CD4-positive, alpha-beta T cell treated with Interleukin-6 at 100 ng/mL for 8 hours (primary cell): ENCODE measurements around the gene ZCCHC2.

Experiments used
- DNase-seq: peaks from one replicate; pipeline ENCODE4 v3.0.0-alpha.2; 2020; ENCODE audit warnings: mixed read lengths, low spot score

The ZCCHC2 gene

DNA sequence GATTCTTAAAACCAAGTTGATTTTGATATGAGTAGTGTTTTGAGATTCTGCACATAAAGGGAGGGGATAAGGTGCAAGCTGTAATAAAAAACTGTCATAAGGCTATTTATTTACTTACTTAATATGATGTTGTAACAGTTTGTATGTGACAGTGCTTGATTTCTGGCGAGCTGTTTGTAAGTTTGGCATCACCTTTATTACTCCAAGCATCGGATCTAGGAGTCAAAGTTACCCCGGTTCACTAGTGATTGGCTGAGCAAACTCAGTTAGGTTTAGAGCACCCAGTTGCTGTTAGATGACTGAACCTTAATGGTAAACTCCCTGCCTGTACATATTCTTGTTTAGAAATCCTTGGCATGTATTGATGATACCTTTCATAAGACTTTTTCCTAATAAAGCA, 16.1 kb downstream of the ZCCHC2 start:
- no peak for DNase-seq

DNA sequence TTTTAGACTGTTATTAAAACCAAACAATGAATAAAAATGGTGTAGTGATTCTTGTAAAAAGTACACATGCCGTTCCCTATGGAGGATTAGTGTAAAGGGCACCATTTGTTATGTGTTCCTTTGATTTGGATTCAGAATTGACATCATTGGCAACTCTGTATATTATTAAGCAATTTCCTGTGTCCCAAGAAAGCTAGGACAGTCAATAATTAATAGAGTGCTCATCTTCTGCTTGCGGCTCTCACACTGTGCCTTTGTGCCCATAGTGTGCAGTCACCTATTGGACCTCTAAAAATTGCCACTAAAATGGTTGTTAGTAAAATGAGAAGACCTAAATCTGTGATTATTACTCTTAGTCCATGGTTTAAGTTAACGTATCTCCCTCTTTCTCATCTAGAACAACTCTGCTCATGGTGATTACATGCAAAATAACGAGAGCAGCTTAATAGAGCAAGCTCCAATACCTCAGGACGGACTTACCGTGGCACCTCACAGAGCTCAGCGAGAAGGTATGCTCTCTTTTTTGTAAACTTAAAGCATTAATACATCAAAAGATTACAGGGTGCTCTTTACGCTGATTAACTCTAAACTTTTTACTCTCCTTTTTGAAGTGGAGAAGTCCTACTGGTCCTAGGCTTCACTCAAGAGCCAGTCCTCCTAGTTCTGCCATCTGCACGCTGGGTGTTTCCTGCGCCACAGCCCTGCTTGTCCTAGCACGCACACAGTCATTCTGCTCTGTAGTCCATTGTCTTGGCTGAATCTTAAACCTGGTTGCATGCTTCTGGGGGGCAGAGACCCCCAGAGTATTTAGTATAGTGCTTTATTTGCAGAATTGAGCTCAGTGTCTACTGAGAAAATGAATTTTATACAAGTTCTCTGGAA, 16.7 kb downstream of the ZCCHC2 start:
- no peak for DNase-seq

DNA sequence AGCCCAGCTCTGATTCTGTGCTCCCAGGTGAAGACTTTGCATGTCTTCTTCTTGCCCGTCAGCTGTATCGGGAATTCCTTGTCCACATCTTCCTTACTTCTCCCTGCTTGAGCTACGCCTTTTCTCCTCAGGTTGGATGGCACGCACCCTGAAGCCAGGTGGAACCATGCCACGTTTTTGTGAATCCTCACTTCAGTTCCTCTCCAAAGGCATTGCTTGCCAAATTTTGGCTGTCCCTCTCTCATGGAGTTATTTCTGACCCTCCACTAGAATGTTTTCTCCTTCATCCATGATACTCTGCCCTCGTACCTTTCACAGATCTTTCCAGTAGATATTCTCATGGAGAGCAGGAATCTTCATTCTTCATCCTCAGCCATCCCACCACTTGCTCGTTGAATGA, 20.2 kb downstream of the ZCCHC2 start:
- no peak for DNase-seq

DNA sequence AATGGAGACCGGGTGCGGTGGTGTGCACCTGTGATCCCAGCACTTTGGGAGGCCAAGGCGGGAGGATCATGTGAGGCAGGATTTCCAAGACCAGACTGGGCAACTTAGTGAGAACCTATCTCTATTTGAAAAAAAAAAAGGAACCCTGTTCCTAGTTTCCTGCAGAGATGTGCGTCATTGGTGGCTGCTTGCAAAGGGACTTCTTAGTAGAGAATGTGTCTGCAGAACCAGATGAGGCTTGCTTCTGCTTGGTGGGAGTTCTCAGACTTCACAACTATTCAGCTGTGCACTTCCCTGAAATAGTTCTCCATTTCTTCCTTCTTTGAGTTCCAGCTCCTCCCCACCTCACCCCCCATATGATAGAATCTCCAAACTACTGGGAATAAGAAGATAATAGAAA, 22.3 kb downstream of the ZCCHC2 start:
- no peak for DNase-seq

DNA sequence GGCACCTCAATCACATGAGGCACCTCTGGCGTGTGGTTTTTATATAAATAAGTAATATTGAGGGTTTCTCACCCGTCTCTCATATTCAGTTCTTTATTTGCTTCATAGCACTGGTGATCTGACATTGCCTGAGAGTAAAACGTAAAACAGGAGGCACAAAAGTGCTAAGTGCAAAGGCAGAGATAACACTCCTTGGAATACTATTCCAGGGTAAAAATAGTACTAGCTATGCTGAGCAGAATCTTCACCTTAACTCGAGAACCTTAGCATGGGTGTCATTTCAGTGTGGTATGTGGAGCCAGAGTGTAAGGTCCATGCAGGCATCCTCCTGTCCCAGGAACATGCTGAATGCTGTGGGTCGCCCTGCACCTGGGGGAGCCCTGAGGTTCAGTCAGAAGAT, 26.9 kb downstream of the ZCCHC2 start:
- no peak for DNase-seq

DNA sequence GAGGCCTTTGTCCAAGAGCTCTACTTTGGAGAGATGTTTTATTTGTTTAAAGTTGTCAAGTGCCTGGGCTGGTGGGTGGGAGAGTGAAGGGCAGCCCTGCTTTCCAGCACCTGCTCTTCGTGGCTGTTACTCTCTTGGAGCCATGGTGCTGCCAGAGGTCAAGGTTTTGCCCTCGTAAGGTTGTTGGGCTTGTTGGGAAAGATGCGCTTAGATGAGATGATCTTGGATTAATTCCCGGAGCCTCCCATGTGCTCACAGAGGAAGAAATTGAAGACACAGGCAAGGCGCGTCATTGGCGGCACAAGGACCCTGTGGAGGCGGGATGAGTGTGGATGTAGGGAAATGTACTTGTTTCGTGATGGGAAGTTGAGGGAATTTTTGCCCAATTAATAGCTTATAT, 27.9 kb downstream of the ZCCHC2 start:
- DNase-seq = no peak

DNA sequence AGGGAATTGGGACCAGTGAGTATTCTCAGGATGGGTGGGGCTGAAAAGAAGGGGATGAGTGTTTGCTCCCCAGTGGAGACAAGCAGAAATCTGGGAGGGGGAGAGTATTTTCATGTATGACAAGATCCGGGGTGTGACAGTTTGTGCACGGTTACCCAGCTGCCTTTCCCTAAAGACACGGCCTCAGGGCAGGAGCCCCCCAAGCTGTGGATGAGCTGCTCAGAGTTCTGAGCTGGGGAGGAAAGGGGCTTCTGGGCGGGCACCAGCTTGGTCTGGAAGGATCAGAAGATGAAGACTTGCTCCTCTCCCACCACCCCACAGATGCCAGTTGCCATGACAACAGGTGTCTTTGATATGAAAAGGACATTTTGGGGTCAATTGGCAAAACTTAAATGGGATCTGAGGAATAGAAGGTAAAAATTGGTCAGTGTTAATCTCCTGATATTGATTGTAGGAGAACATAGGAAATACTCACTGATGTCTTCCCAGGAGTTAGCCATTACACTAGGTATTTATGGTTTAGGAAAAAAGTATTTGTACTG, 29.2 kb downstream of the ZCCHC2 start:
- no peak for DNase-seq

DNA sequence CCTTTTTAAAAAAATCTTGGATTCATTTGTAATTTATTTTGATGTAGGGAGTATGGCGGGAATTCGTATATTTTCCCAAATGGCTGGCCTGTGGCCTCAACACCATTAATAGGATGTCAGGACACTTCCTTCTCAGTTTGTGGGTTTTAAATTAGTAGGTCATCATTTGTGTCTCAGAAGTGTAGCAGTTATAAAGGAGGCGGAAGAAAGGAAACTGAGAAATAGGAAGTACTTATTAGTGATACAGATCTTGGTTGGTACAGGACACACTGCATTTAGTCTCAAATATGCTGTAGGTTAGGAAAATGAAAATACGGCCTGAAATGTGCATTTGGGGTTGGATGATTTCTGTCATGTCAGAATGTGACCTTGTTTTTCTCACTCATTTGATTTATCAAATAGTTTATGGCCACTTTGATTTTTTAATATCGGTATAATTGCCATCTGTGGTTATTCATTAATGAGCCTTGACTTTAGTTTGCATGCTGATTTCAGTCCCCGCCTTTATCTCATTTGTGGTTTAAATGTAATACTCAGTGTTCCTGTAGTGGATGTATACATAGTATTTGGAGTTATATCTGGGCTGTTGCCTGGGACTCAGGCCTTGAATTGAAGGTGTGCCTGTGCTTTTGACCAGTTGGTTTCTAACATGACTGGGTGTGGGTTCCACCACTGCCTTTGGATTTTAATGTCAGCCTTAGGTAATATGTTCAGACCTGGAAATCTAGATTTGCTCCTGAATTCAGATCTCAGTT, 31.4 kb downstream of the ZCCHC2 start:
- no peak for DNase-seq

DNA sequence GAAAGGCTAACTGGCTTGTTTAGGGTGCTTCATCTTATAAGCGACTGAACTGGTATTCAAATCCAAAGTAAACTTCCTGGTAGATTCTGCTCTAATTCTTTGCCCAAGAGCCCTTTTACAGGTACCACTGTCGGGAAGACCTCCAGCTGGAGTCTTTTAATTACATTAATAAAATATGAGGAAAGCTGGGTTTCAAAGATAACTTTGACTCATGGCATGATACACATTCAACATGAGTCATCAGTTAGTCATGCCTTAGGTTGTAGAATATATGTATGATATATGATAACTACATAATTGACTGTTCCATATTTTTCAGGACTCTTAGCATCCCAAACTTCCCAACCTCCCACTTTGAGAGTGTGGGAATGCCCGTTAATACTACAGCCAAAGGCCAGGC, 32.3 kb downstream of the ZCCHC2 start:
- DNase-seq = no peak

DNA sequence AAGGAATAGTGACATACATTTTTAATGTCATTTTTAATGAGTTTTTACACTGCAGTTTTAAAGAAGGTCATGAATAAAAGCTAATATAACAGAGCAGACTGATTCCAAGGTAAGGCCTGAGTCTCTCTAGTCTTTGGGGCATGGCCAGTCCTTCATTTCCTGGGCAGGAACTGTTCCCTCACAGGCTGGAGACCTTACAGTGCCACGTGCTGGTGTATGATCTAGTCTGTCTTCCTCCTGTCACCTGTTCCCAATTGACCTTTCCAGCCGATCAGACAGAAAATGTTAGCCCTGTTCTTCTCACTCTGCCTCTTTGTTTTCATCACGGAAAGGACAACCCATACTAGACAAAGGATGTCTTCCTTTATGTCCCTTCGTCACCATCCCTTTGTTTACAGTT, 33.6 kb downstream of the ZCCHC2 start:
- DNase-seq = no peak

DNA sequence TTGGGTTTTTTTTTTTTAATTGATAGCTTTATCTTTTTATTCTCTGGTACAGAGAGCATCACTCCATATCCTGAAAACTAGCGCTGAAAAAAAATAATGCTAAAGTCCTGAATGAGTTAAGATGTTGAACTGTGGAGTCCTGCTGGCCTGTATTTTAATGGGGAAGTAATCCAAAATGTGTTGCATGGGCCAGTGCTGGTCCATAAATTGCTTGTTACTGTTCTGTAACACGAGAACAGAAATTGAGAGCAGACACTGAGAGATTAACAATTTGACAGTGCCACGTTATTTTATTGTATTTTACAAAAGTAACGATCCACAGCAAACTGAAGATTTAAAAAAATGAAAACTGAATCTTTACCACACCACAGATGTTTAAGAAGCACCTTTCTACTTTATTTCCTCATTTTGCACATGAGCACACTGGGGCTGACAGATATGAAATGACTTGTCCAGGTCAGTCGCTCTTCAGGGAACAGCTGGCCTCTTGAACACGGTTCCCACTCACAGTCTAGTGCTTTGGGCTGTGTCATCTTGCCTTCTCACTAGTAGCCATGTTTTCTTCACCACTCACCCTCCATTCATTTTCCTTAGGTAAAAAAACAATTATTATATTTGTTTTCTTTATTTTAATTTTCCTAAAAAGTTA, 35.3 kb downstream of the ZCCHC2 start:
- no peak for DNase-seq

DNA sequence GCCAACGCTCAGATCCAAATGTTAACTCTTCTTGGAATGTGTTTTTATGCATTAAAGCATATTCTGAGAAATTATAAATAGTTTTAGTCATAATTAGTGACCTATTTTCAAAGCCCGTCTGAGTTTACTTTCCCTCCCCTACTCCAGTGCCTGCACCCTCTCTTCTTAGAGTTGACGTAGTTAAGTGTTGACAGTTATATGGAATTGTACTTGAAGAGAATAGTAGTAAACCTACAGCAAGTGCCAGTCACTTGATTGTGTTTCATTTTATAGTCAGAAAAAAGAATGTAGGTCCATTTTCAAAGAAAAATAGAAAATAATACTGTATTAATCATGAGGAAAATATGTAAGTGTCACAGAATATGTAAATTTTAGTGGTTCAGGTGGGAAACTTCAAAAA, 41.2 kb downstream of the ZCCHC2 start:
- DNase-seq = no peak

DNA sequence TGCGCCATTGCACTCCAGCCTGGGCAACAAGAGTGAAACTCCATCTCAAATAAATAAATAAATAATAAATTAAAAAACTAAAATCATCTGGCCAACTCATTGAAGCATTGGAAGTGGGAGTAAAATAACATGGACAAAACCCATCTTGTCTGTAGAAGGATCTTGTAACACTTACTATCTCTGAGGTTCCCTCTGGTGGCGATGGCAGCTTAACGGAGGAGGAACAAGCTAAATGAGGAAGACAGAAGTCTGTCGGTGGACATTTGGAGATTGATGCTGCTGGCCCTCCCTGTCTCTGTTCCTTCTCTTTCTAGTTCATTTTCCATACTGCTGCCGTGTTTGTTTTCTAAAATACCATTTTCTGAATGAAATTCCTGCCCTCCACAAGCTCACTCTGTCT, 43.4 kb downstream of the ZCCHC2 start:
- no peak for DNase-seq

DNA sequence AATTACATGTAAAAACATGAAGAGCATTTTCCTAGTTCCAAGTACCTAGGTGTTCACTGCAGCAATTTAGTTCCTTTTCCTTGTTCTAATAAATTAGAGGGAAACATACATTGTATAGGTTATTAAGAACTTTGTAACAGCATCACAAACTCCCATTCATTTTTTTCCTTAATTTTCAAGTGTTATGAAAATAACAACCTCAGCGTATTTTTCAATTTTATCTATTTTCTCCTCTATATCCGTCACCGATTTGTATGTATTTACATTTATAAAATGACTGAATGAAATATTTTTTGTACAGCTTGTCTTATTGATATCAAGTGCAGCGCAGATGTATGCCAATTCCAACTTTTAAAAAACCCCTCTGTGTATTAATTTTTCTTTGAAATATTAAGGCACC, 44.0 kb downstream of the ZCCHC2 start:
- DNase-seq = no peak

DNA sequence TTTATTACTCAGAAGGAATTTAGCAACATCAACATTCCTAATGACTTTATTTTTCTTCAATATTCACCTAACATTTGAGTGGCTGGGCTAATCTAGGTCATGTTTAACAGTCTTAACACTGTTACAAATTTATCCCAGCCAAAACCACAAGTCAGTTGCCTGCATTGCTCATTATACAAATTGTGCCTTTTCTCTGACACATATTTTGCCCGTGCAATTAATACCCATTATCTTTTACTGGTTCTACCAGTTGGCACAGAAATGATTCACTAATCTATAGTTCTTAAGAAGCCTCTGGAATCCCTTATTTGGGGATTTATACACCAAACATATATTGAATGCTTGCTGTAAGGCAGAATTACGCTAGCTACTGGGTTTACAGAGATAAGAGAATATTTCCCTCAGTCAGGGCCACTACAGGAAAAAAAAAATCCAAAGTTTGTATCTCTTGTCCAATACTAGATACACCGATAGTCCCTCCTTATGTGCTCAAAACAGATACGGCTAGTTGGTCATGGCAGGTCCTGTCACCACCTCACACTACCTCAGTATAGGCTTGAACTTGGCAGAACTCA, 46.3 kb downstream of the ZCCHC2 start:
- DNase-seq = no peak

DNA sequence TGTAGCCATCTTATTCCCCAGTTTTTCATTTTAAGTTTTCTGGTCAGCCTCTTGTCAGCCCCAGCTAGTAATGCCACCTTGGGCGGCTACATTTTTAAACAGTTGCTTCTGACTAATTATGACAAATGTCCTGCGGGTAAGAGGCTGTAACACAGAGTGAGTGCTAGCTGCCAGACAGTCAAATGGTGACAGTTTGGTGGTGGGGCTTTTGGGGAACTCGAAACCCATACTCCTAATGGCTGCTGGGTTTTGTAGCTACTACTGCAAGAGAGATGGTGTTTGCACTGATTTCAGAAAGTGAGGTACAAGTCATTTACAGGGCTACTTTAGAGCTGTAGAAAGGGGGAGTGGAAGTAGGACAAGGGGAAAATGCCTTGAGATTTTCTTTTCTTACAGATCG, 48.2 kb downstream of the ZCCHC2 start:
- DNase-seq = no peak

DNA sequence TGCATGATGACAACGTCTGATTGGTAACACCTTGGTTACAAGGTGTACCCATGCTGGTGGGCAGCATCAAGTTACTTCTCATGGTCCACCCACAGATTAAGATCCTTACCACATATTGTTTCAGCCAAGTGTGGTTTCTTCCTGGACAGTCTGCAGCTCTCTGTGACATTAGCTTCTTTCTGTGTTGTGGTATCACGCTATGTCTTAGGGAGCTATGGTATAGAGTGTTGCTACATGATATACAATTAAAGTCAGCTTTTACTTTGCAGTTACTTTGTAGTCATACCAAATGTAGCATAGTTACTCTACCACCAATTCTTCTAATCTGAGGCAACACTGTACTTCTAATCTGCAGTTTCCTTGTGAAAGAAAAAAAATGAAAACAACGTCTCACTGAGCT, 48.8 kb downstream of the ZCCHC2 start:
- DNase-seq = no peak

DNA sequence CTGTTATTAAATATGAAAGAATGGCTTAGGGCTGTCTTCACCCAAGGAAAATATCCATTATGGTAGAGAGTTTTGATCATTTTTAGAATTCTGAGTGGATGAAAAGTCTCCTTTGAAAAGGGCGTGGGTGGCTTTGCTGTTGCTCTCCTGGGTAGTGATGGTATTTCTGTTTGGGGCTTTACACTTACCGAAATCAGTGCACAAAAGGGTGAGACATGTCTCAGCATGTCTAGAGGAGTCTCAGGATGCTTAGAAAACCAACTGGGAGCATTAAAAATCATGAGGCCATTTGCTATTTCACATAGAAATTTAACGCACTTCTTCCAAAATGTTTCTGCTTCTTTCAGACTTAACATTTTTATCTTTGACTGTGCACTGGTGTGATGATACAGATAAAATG, 49.6 kb downstream of the ZCCHC2 start:
- DNase-seq = no peak

DNA sequence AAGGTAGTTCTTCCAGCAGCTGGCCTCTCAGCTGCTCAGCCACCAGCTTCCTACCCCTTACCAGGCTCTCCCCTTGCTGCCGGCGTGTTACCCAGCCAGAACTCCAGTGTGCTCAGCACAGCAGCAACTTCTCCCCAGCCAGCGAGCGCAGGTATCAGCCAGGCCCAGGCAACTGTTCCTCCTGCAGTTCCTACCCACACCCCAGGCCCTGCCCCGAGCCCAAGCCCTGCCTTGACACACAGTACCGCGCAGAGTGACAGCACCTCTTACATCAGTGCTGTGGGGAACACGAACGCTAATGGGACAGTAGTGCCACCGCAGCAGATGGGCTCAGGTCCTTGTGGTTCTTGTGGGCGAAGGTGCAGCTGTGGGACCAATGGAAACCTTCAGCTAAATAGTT, 52.0 kb downstream of the ZCCHC2 start:
- DNase-seq = no peak

DNA sequence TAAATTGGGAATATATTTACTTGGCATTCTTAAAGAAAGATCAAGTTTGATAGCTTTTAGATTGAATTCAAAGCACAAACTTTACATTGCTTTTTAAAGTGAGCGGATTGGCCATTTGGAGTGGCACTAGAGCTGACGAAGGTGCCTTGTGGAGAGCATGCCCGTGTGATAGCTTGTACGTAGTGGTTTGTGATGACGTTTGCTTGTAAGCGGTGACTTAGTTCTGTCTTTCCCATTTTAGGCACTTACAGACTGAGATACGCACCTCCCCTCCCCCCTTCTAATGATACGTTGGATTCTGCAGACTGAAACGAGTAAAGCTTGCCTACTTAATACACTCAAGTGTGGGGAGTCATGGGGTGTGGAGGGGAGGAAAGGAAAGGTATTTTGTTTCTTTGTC, 53.4 kb downstream of the ZCCHC2 start:
- no peak for DNase-seq

DNA sequence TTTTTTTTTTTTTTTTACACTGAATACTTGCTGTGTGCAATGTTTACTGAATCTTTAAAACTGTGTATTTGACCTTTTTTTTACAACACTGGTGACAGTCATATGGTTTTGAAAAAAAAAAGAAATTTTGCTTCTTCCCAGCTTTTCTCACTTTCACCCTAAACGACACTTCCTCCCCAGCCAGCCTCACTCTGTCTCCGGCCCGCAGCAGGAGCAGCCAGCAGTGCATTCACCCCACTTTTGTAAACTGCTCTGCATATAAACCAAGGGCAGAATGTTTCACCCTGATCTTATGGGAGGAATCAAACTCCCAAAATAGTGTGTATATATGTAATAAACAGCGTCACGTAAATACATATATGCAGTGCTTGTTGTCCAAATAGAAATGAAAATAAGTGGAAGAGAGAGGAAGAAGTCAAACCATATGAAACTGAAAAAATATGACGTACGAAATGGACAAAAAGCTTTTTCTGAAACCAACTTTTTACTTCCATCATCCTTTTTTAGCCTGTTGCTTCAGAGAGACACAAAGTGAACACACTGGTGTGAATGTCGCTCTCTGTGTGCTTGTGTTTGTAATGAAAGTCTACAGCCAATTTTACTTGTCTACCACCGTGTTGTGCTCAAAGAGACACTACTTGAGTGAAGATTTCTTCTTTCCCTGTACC, 54.2 kb downstream of the ZCCHC2 start:
- DNase-seq = no peak

DNA sequence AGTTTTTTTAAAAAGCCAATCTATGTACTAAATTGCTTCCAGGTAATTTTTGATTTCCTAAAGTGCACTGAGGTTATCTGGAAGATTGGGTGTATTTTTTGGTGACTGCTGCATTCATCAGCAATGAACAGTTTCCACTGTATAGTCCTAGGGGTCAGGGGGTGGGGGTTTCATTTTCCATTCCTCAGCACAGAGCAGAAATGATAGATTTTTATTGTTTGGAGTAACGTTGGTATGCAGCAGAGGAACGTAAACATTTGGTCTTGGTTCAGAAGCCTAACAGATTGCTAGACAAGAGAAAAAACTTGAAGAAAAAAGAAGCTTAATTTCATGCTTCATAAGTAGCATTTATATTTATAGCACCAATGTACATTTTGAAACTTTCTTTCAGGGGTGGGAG, 54.9 kb downstream of the ZCCHC2 start:
- no peak for DNase-seq
